Measurements from ENCODE around the gene RAMAC.
"Not testable (repeated sequence)": the region's sequence is repeated elsewhere in the genome, so short reads cannot be mapped to it uniquely, and the experiment has no call there.

RAMAC gene

GRCh38 chr15:82985688-82986441 lies at the start of gene RAMAC:
Gene RAMAC (plus strand): TSS chr15:82986210. CDS start chr15:82989019, 2,809 bp downstream.
- peak; percentile 96 for DNase-seq

GRCh38 chr15:82936966-82937711 lies 48.9 kb upstream of the RAMAC start:
- DNase-seq, result no peak

DNA sequence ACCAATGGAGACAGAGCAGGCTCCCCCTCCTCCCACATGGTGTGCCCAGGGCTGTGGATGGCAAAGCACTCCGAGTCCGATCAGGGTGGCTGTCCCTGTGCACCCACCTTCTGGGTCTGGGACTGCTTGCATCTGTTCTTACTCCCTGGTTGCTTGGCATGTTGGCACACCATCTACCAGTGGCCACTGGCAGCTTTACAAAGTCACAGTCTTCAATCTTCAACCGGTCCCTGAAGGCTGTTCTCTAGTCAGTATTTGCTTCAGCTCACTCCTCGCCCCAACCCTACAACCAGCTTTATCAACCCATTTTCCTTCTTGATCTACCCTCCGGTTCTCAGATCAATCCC lies 48.3 kb upstream of the RAMAC start:
- DNase-seq, result no peak

DNA sequence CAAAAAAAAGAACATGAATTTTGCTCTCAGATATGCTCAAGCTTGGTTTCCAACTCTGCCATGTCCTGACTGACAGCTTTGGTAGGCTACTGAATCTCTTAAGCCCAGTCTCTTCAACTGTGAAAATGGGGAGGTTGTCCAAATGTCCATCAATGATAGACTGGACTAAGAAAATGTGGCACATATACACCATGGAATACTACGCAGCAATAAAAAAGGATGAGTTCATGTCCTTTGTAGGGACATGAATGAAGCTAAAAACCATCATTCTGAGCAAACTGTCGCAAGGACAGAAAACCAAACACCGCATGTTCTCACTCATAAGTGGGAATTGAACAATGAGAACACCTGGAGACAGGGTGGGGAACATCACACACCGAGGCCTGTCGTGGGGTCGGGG lies 46.3 kb upstream of the RAMAC start:
- DNase-seq, result not testable (repeated sequence)

GRCh38 chr15:82942691-82943090 lies 43.3 kb upstream of the RAMAC start:
- DNase-seq, result no peak

GRCh38 chr15:82943176-82943575 lies 42.8 kb upstream of the RAMAC start:
- DNase-seq, result no peak

GRCh38 chr15:82944056-82944455 lies 42.0 kb upstream of the RAMAC start:
- no peak for DNase-seq

DNA sequence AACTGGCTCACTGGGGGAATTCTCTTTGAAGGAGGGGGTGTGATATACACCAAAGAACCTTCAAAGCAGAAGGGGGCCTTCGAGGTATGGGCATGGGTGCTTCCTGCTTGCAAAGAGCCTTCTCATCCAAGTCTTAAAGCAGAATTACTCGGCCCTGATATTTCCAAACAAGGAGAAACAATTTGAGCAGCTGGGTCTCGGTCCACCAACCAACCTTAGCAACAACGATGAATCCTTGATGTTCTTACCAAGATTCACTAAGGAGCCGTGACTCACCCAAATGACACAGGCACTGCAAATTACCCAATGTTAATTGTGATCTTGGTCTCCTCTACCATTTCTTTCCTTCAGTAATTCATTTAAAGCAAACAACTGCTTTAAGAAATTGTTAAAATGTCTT lies 41.2 kb upstream of the RAMAC start:
- no peak for DNase-seq

GRCh38 chr15:82945326-82945725 lies 40.7 kb upstream of the RAMAC start:
- DNase-seq, result no peak

DNA sequence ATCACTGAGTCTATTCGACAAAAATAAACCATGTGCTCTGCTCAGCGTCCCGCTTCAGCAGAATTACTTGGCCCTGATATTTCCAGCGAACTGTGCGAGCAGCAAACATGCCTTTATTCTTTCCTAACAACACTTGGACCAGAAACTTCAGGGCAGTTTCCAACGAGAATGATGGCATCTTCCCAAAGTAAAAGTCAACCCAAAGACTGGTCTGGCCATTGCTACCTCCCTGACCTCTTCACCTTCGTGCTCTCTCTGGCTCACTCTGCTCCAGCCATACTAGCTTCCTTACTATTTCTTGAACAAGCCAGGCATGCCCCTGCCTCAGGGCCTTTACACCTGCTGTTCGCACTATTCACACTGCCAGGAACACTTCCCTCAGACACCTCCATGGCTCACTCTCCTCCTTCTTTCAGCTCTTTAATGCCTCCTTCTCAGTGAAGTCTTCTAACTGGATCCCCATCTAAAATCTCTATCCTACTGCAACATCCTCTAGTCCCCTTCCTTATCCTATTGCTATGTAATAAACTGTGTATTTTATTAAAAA lies 39.8 kb upstream of the RAMAC start:
- no peak for DNase-seq

DNA sequence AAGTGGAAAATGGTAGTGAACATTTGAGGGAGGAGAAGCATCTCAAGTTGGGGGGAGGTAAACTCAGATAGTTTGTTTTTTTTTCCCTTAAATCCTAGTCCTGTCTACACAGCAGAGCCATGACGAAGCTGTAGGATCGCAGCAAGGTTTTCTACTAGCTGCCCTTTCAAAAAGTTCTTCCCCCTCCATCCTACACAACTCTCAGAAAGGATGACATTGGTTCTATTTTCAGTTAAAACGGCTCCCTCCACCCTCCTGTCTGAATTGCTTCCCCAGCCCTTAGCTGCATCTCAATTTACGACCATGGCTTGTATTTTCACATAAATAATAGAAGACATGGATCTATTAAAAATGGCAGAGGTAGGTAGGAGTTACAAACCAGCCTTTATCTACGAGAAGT lies 35.7 kb upstream of the RAMAC start:
- no peak for DNase-seq

- no peak for DNase-seq
Observed at GRCh38 chr15:82950746-82951370, 35.2 kb upstream of the RAMAC start.

DNA sequence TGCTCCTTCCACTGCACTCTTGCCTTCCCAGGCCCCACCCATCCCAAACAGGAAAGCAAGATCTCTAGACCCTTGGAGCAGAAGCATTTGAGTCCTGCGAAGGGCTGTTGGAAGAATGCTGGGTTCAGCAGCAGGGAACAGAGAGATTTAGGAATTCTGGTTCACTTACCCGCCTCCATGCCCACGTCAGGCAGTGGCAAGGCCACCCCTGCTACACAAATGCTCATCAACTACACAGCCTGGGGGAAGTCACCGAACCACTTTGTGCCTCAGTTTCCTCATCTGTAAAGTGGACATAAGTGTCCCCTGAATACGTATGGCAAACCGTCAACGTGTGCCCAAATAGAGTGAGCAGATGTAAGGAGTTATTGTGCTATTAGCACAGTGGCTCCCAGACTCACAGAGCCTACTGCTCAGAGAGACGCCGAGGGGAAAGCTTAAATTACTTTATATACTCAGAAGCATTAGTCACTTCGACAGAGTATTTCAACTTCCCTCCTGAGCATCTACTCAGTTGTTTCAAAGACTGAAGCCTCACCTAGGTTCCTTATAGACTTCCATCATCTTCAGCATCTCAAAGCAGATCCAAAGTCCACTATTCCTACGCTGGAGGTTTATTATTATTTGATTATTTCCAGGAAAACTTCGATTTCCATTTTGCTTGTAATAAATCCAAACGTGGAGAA lies 34.4 kb upstream of the RAMAC start:
- no peak for DNase-seq

GRCh38 chr15:82952158-82953081 lies 33.6 kb upstream of the RAMAC start, which contains the start of gene HOMER2:
Gene HOMER2 (minus strand): TSS chr15:82952720. CDS start chr15:82952535, 185 bp downstream.
- peak; percentile 36 for DNase-seq

DNA sequence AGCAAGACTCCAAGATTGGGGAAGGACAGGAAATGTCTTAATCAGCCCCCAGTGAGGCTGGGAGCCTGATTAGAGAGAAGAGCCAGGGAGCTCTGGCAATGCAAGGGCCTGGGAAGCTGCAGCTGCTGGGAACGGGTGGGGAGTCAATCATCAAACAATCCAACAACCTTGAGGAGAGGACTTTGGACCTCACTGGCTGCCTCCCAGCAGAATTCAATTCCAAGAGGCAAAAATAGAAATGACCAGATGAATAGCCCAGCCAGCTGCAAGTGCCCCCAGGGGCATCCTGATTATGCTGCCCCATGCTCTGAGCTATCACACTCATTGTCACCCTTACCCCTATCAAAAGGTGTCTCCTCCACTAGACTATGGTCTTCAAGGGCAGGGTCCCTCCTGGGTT lies 27.4 kb upstream of the RAMAC start:
- DNase-seq, result no peak

DNA sequence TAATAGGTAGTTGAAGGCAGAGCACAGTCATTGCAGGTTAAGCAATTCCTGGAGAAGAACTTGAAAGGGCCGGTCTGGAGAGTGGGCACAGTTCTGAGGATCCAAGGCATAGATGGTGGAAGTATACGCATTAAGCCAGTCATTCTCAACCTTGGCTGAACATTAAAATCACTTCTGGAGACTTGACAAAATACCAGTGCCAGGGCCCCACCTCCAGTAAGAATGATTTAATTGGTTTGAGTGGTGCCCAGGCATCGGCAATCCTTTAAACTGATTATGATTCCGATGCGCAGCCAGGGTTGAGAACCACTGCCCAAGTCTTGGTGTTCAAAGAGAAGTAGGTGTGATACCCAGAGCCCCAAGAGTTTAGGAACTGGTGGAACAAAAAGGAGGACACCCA lies 26.6 kb upstream of the RAMAC start:
- no peak for DNase-seq

DNA sequence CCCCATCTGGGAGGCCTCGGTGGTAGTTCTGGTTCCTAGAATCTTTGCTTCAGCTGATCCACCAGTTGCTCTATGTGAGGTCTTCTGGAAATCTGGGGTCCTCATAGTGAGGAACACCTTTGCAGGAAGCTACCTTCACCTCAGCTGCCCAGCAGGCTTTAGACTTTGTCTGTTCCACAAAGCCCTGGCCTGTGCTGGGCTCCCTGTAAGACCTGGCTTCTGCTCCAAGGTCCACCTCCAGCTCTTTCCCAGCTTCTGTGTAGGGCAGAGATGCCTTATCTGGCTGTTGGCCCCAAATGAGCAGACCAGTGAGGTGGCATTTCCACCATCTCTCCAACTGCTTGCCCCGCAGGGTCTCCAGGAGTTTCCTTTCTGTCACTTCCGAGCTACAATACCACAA lies 25.2 kb upstream of the RAMAC start:
- no peak for DNase-seq

DNA sequence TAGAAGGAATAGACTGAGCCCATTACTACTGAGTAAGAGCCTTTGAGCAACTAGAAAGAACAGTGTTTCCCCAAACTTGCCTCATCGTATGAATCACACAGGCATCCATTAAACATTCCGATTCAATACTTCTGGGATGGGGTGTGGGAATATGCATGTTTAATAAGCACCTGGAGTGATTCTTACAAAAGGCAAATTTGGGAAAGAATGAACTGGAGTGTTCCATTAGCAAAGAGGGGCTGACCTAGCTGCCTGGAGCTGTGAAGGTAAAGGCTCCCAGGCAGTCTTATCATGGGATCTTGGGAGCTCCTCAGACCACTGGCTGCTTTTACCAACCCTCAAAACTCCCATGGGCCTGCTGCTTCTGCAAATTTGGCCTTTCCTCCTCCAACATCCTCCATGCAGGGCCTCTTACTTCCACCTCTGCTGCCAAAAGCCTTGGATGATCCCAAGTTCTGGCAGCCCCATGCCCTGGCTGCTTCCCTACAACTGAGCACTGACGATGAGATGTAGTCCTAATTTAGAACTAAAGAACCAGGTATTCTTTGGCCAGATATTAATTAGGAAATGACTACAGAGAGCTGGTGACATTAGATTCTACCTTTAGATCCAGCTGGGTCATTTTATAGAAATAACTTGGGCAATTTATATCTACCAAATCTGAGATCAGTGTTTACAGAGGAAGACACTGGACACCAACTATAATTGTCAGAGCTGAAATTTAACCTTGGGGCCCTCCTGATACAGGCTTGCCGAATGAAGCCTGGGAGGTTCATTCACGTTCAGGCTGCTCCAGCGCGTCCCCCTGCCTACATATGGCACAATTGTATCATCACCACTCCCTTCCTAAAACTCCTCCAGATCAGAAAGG lies 22.3 kb upstream of the RAMAC start:
- DNase-seq, result no peak

- DNase-seq, result no peak
Observed at GRCh38 chr15:82964890-82965289, 21.1 kb upstream of the RAMAC start.

GRCh38 chr15:82966671-82967071 lies 19.3 kb upstream of the RAMAC start:
- DNase-seq, result no peak

GRCh38 chr15:82968066-82968465 lies 17.9 kb upstream of the RAMAC start:
- DNase-seq, result no peak
